Activated T-helper 1 cell treated with Interleukin-2 at 50 U/mL for 16 hours (primary cell): ENCODE results near the gene FBXL16.
A peak's percentile ranks its signal among the peaks of the same experiment; 100 is the strongest.

Source experiments
- DNase-seq: peaks from one replicate; pipeline ENCODE4 v3.0.0-alpha.2; 2020; ENCODE audit warnings: low read depth

FBXL16 gene

GRCh38 chr16:676913-677312 is 28.7 kb downstream of the FBXL16 start:
- no peak for DNase-seq

GRCh38 chr16:676565-676902 is 29.1 kb downstream of the FBXL16 start:
- no peak for DNase-seq

GRCh38 chr16:675884-676564 is 29.6 kb downstream of the FBXL16 start:
- DNase-seq = no peak

- DNase-seq = no peak
Observed at GRCh38 chr16:674968-675883, 30.4 kb downstream of the FBXL16 start, which contains the start of gene RHBDL1. RHBDL1 (plus strand) TSS chr16:675671; CDS start chr16:675791, 120 bp downstream.

GRCh38 chr16:674214-674881 is 31.3 kb downstream of the FBXL16 start:
- DNase-seq = no peak

- no peak for DNase-seq
Observed at GRCh38 chr16:673399-673991, 32.1 kb downstream of the FBXL16 start.

- DNase-seq = no peak
Observed at GRCh38 chr16:672851-673250, 32.8 kb downstream of the FBXL16 start.

- DNase-seq = no peak
Observed at GRCh38 chr16:672371-672770, 33.2 kb downstream of the FBXL16 start.

GRCh38 chr16:671353-672131 is 34.1 kb downstream of the FBXL16 start:
- DNase-seq = no peak

- no peak for DNase-seq
Observed at GRCh38 chr16:670485-671352, 34.9 kb downstream of the FBXL16 start.

- DNase-seq = no peak
Observed at GRCh38 chr16:669666-670065, 35.9 kb downstream of the FBXL16 start.

GRCh38 chr16:668519-669171 is 37.0 kb downstream of the FBXL16 start:
- DNase-seq = no peak

GRCh38 chr16:667780-668518 is 37.7 kb downstream of the FBXL16 start, which contains the start of gene RHOT2:
RHOT2 (plus strand) TSS chr16:668132; CDS start chr16:668200, 68 bp downstream.
- DNase-seq = peak; percentile 93

GRCh38 chr16:667113-667779 is 38.4 kb downstream of the FBXL16 start:
- no peak for DNase-seq

- no peak for DNase-seq
Observed at GRCh38 chr16:666572-666971, 39.0 kb downstream of the FBXL16 start.

GRCh38 chr16:662597-662996 is 43.0 kb downstream of the FBXL16 start:
- no peak for DNase-seq

- no peak for DNase-seq
Observed at GRCh38 chr16:662095-662494, 43.5 kb downstream of the FBXL16 start.

- no peak for DNase-seq
Observed at GRCh38 chr16:661184-661821, 44.3 kb downstream of the FBXL16 start.
